GM23248 (cell line): ENCODE results near the gene FATE1. TPM values are rescaled to one million over a fixed set of nuclear protein-coding genes. Genes with fewer than 3 reads are reported as not detected.

ENCODE experiments used
- DNase-seq: peaks from one replicate; pipeline ENCODE4 v3.0.0-alpha.2; 2015
- H2AFZ ChIP-seq: fragments of 200-600 bp; sonication (generic); 2 replicates; pipeline ENCODE4 v1.6.1; 2016; ENCODE audit warnings: antibody characterized with exemption
- H3F3A ChIP-seq: fragments of 200-600 bp; sonication (generic); 2 replicates; pipeline ENCODE4 v1.6.1; 2016; ENCODE audit warnings: mild to moderate bottlenecking, antibody characterized with exemption, mixed run types; ENCODE audit not compliant: insufficient read depth
- H3K27ac ChIP-seq: fragments of 200-600 bp; sonication (generic); 2 replicates; pipeline ENCODE4 v1.5.1; 2016; ENCODE audit warnings: mild to moderate bottlenecking
- H3K27me3 ChIP-seq: fragments of 200-600 bp; sonication (generic); replicated peaks from 2 replicates; pipeline ENCODE4 v1.6.1; 2016; ENCODE audit warnings: mild to moderate bottlenecking; ENCODE audit not compliant: insufficient read depth
- H3K36me3 ChIP-seq: fragments of 200-600 bp; sonication (generic); 2 replicates; pipeline ENCODE4 v1.6.1; 2016; ENCODE audit warnings: low read depth, mild to moderate bottlenecking
- H3K4me1 ChIP-seq: fragments of 200-600 bp; sonication (generic); 2 replicates; pipeline ENCODE4 v1.6.1; 2016; ENCODE audit warnings: mild to moderate bottlenecking; ENCODE audit not compliant: insufficient read depth
- H3K4me2 ChIP-seq: fragments of 200-600 bp; sonication (generic); one replicate; pipeline ENCODE4 v1.6.1; 2016; ENCODE audit warnings: mild to moderate bottlenecking; ENCODE audit not compliant: unreplicated experiment
- H3K4me3 ChIP-seq: fragments of 200-600 bp; sonication (generic); 2 replicates; pipeline ENCODE4 v1.5.1; 2016; ENCODE audit warnings: mild to moderate bottlenecking
- H3K79me2 ChIP-seq: fragments of 200-600 bp; sonication (generic); 2 replicates; pipeline ENCODE4 v1.6.1; 2016; ENCODE audit warnings: mild to moderate bottlenecking; ENCODE audit not compliant: insufficient read depth
- H3K9ac ChIP-seq: fragments of 200-600 bp; sonication (generic); 2 replicates; pipeline ENCODE4 v1.6.1; 2016; ENCODE audit warnings: mild to moderate bottlenecking
- H3K9me2 ChIP-seq: fragments of 200-600 bp; sonication (generic); 2 replicates; pipeline ENCODE4 v1.6.1; 2016; ENCODE audit warnings: mixed run types, mild to moderate bottlenecking, moderate library complexity; ENCODE audit not compliant: insufficient read depth
- H3K9me3 ChIP-seq: fragments of 200-600 bp; sonication (generic); one replicate; pipeline ENCODE4 v1.6.1; 2017; ENCODE audit warnings: low read depth
- H4K20me1 ChIP-seq: fragments of 200-600 bp; sonication (generic); 2 replicates; pipeline ENCODE4 v1.6.0; 2016; ENCODE audit not compliant: insufficient read depth
- EZH2 ChIP-seq: fragments of 200-600 bp; sonication (generic); IDR thresholded peaks from 2 replicates; pipeline ENCODE4 v1.6.1; 2018; ENCODE audit warnings: antibody characterized with exemption, mild to moderate bottlenecking; ENCODE audit not compliant: insufficient read depth, poor library complexity, severe bottlenecking
- EZH2phosphoT487 ChIP-seq: fragments of 200-600 bp; sonication (generic); IDR thresholded peaks from 2 replicates; pipeline ENCODE4 v1.6.1; 2018; ENCODE audit warnings: antibody characterized with exemption, moderate library complexity, mild to moderate bottlenecking, low read depth; ENCODE audit not compliant: insufficient read depth
- WGBS, 2 experiments: methylation state at CpG; one replicate each; pipeline ENCODE4 v1.1.6; 2015 to 2017; ENCODE audit warnings: low lambda C conversion rate in 2 of 2, low coverage in 1 of 2; ENCODE audit errors: missing lambda C conversion rate in 2 of 2; 5-methylcytosine and 5-hydroxymethylcytosine counted together
- in situ Hi-C: fragments of 300-500 bp; cut with MboI; formaldehyde crosslinking; loops from 2 replicates; pipeline ENCODE4 v1.15.0; 2020
- polyA plus RNA-seq: library from polyadenylated mRNA; unstranded; fragments of >200 nt; fragmentation: Nextera tagmentation; extraction: Ambion mirVana; gene quantifications from 2 replicates; pipeline ENCODE4 v1.2.1, GENCODE V29; 2016
- total RNA-seq: library from RNA; depleted of rRNA; stranded (reverse); fragments of >200 nt; shearing (Covaris generic); gene quantifications from 2 replicates; pipeline ENCODE4 v1.2.3, GENCODE V29; 2014; rRNA removed

The FATE1 gene
- total and polyA plus RNA-seq, 2 experiments from 2014 or later = not detected

- H3F3A ChIP-seq = no peaks in the 10 kb centered on the region
- no peaks in the 10 kb centered on the region for H3K9me3 ChIP-seq
- no peaks in the 10 kb centered on the region for H3K9me2 ChIP-seq
- H3K36me3 ChIP-seq = no peaks in the 10 kb centered on the region
- H3K27ac ChIP-seq = no peak overlapping the region
- H3K9ac ChIP-seq = no peak overlapping the region
- no peak for DNase-seq
- in situ Hi-C loops = loop anchor here (25.0 kb wide), 2 partner anchors 874 to 1049 kb away; partner anchors contain the start of gene GABRQ
- no peak for TF ChIP-seq EZH2phosphoT487
- H3K4me1 ChIP-seq = no peaks in the 10 kb centered on the region
- H3K27me3 ChIP-seq = no peaks in the 10 kb centered on the region
- 79 to 95% methylated on average over 7 to 8 of the region's 8 CpGs for WGBS, 2 experiments
- no peaks in the 10 kb centered on the region for H3K79me2 ChIP-seq
- H2AFZ ChIP-seq = no peak overlapping the region
- H4K20me1 ChIP-seq = no peaks in the 10 kb centered on the region
- no peak overlapping the region for H3K4me3 ChIP-seq
- H3K4me2 ChIP-seq = no peak overlapping the region
These were observed 47.9 kb downstream of the FATE1 start for GRCh38 chrX:151763711-151764110.

GRCh38 chrX:151765026-151765425 is 49.2 kb downstream of the FATE1 start:
- no peak for TF ChIP-seq EZH2phosphoT487
- no peak for TF ChIP-seq EZH2
- H3K4me1 ChIP-seq = no peaks in the 10 kb centered on the region
- in situ Hi-C loops = loop anchor here (25.0 kb wide), 2 partner anchors 872 to 1047 kb away; partner anchors contain the start of gene GABRQ
- H3K4me2 ChIP-seq = no peak overlapping the region
- H3K9me2 ChIP-seq = no peaks in the 10 kb centered on the region
- H2AFZ ChIP-seq = no peak overlapping the region
- H3K36me3 ChIP-seq = no peaks in the 10 kb centered on the region
- no peak overlapping the region for H3K4me3 ChIP-seq
- no peaks in the 10 kb centered on the region for H3K27me3 ChIP-seq
- whole genome bisulfite sequencing, 2 experiments = 60% methylated on average over 2 of the region's 2 CpGs
- no peaks in the 10 kb centered on the region for H4K20me1 ChIP-seq
- no peaks in the 10 kb centered on the region for H3K79me2 ChIP-seq
- no peak overlapping the region for H3K9ac ChIP-seq
- no peaks in the 10 kb centered on the region for H3F3A ChIP-seq
- no peaks in the 10 kb centered on the region for H3K9me3 ChIP-seq
- H3K27ac ChIP-seq = no peak overlapping the region
- DNase-seq = no peak

DNA sequence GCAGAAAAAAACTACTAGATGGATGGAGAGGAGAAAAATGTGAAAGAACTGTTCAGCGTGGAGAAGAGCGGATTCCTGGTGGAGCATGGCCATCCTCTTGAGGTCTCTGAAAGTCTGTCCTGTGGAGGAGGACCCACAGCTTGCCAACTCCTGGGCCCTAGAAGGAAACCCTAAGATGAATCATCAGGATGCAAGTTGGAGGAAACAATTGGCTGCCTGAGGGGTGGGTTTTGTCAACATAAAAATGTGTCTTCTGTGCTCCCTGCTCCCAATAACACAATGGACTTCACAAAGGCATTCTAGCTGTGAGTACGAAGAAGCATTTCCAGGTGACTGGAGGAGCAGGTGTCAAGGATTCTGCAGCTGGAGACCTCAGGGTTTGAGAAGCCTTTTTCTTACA is 55.9 kb downstream of the FATE1 start:
- in situ Hi-C loops = loop anchor here (25.0 kb wide), 2 partner anchors 866 to 1041 kb away; partner anchors contain the start of gene GABRQ
- H3K4me2 ChIP-seq = no peak overlapping the region
- no peak overlapping the region for H2AFZ ChIP-seq
- H3K9me3 ChIP-seq = no peaks in the 10 kb centered on the region
- 67 to 88% methylated on average over 3 of the region's 3 CpGs for WGBS, 2 experiments
- no peak overlapping the region for H3K4me3 ChIP-seq
- no peaks in the 10 kb centered on the region for H3F3A ChIP-seq
- H3K4me1 ChIP-seq = no peaks in the 10 kb centered on the region
- no peaks in the 10 kb centered on the region for H4K20me1 ChIP-seq
- no peaks in the 10 kb centered on the region for H3K27me3 ChIP-seq
- H3K27ac ChIP-seq = no peak overlapping the region
- no peak for TF ChIP-seq EZH2phosphoT487
- no peak for TF ChIP-seq EZH2
- H3K79me2 ChIP-seq = no peaks in the 10 kb centered on the region
- H3K36me3 ChIP-seq = no peaks in the 10 kb centered on the region
- DNase-seq = no peak
- H3K9ac ChIP-seq = no peak overlapping the region
- no peaks in the 10 kb centered on the region for H3K9me2 ChIP-seq

Other genes starting within 250 kb of the FATE1 start
- gene PASD1, start 152.4 kb upstream of the FATE1 start, total RNA-seq = not detected in 2 replicates
- not detected in 2 replicates for gene PASD1, start 152.4 kb upstream of the FATE1 start, polyA plus RNA-seq
- gene PRRG3, start 20.6 kb upstream of the FATE1 start, total RNA-seq = not detected in 2 replicates
- gene PRRG3, start 20.6 kb upstream of the FATE1 start, polyA plus RNA-seq = 0.14 and 0.21 TPM in 2 replicates
- gene CNGA2, start 18.7 kb downstream of the FATE1 start, total RNA-seq = not detected in 2 replicates
- gene CNGA2, start 18.7 kb downstream of the FATE1 start, polyA plus RNA-seq = not detected in 2 replicates
- gene MAGEA4, start 196.9 kb downstream of the FATE1 start, total RNA-seq = not detected in 2 replicates
- gene MAGEA4, start 196.9 kb downstream of the FATE1 start, polyA plus RNA-seq = not detected in 2 replicates